GM12872 (cell line): Measurements from ENCODE around the gene FILIP1L.

ENCODE experiments used
- TF ChIP-seq, protein P1 (sequence below): IDR thresholded peaks from 3 replicates; pipeline ENCODE4 v1.5.1; 2011; ENCODE audit warnings: low read depth, mild to moderate bottlenecking, low read length, moderate library complexity; ENCODE audit not compliant: insufficient read depth

FILIP1L gene

DNA sequence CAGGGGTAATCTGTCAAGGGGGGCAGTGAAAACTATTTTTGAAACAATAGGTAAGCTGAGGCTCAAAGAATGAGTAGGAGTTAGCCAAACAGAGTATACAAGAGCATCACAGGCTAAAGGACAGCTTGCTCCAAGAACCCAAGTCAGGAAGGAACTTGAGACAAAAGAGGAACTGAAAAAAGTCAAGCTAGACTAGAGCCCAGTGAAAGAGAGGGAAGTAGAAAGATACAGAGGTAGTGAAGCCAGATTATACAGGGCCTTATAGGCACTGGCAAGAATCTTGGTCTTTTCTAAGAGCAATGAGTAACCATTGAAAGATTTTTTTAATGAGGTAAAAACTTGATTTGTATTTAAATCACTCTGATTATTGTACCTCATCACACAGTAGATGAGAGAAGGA, 69.9 kb downstream of the FILIP1L start:
- TF ChIP-seq, protein P1, sequence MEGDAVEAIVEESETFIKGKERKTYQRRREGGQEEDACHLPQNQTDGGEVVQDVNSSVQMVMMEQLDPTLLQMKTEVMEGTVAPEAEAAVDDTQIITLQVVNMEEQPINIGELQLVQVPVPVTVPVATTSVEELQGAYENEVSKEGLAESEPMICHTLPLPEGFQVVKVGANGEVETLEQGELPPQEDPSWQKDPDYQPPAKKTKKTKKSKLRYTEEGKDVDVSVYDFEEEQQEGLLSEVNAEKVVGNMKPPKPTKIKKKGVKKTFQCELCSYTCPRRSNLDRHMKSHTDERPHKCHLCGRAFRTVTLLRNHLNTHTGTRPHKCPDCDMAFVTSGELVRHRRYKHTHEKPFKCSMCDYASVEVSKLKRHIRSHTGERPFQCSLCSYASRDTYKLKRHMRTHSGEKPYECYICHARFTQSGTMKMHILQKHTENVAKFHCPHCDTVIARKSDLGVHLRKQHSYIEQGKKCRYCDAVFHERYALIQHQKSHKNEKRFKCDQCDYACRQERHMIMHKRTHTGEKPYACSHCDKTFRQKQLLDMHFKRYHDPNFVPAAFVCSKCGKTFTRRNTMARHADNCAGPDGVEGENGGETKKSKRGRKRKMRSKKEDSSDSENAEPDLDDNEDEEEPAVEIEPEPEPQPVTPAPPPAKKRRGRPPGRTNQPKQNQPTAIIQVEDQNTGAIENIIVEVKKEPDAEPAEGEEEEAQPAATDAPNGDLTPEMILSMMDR: no peak

- TF ChIP-seq, protein P1: no peak
Measured at GRCh38 chr3:100043271-100043670, 71.0 kb downstream of the FILIP1L start.

DNA sequence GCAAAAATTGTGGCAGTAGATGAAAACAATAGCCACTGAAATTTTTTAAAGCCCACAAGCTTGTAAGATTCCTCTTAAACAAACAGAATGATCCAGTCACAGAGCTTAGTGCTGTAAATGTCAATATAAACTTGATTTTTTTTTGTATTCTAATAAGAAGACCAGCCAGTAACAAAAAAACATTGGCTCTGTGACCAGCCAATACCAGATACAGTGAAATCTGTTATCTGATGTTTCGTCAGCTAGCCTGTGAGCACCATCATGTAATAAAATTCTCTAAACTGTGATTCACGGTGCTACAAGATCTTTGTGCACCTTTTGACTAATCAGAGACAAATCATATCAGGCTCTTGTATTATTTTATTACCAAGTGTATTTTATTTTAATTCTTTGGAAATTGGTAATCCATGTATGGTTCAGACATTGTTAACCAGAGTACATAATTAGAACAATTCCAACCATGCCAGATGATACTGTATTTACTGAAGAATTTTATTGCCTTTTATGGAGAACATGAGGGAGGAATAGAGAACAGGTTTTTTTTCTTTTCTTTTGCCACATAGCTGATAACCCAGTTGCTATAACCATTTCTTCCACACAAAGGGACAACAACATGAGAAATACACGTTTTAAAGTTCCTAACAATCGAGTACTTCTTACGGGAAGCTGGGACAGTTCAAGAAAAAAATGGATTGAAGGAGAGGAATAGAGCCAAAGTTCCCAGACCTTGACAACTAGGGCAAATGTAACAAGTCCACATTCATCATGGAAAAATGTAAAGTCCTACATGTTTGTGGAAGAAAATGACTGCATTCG, 71.9 kb downstream of the FILIP1L start:
- TF ChIP-seq, protein P1: no peak

DNA sequence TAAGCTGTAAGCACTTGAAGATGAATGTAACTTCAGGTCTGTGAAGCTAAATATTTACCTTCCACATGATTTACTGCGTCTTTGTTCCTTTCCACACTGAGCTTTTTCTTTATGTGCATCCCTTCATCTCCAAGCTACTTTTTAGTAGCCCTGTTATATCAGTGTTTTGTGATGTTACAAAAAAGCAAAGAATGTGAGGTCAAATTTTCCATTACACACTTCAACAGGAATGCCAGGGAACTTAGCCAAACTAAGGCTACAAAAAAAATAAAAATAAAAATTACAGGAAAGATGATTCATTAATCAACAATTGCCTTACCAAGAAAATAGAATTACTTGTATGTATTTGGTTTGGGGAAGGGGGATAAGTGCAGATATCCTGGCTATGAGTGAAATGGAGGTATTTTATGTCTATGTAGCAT, 73.0 kb downstream of the FILIP1L start:
- TF ChIP-seq, protein P1: no peak

GRCh38 chr3:100040451-100041225, 73.7 kb downstream of the FILIP1L start:
- TF ChIP-seq, protein P1: no peak

DNA sequence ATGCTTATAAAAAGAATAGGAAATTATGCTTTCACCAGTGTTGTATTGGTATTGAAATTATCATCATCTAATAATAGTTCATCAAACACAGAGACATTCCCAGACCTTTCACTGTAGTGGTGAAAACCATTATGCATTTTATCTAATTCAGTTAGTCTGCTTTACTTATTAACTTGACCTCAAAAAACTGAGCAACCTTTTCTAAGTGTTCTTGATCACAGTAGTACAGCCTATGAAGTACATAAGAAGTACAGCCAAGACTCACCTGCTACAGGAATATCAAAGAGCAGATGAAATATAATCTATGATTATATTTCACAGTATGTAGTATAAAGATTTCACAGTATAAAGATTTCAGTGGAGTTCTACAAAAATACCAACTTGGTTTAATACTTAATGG, 75.2 kb downstream of the FILIP1L start:
- TF ChIP-seq, protein P1: no peak

- TF ChIP-seq, protein P1: no peak
Measured at GRCh38 chr3:100033903-100034471, 80.3 kb downstream of the FILIP1L start.
